Liver (tissue), 3 donors: ENCODE measurements around the gene TSPAN18.

Source experiments
- RAD21 ChIP-seq, 2 donors: IDR thresholded peaks; 2 replicates each; pipeline ENCODE4 v1.6.1; 2016; ENCODE audit warnings: antibody characterized with exemption in 2 of 2, mild to moderate bottlenecking in 2 of 2
- TF ChIP-seq, protein P1 (sequence below): fragments of 150-350 bp; IDR thresholded peaks from 2 replicates; pipeline ENCODE4 v1.5.1; 2017; ENCODE audit warnings: improper control_type of control experiment, low read depth, low read length; ENCODE audit not compliant: missing input control
- TF ChIP-seq, protein P2 (sequence below): IDR thresholded peaks from 2 replicates; pipeline ENCODE4 v1.6.1; 2016; ENCODE audit warnings: antibody characterized with exemption
- TF ChIP-seq, protein P3 (sequence below): IDR thresholded peaks from 2 replicates; pipeline ENCODE4 v1.6.1; 2016; ENCODE audit warnings: antibody characterized with exemption
- donor health status: healthy.
- donor health status: healthy.

DNA sequence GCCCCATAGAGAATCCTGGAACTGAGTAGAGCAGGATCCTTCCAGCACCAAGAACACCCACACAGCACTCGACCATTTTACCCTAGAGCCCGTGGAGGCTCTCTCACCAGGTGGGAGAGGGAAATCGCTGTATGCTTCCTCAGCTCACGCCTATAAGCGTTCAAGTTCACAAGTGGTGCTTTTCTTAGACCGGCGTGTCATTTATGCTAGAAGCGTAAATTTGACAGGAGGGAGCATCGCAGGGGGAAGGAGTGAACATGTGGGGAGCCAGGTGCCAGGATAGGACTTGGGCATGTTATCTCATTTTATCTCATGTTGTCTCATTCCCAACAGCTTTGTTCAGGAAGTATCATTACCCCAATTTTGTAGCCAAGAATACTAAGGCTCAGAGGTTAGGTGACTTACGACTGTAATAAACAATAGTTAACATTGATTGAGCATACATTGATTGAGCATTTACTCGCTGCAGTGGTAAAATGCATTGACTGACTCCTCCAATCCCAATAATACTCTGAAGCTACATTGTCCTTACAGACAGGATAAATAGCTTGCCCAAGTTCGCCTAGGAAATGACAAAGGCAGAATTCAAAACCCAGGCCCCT is 243.0 kb downstream of the TSPAN18 start:
- TF ChIP-seq, protein P1, sequence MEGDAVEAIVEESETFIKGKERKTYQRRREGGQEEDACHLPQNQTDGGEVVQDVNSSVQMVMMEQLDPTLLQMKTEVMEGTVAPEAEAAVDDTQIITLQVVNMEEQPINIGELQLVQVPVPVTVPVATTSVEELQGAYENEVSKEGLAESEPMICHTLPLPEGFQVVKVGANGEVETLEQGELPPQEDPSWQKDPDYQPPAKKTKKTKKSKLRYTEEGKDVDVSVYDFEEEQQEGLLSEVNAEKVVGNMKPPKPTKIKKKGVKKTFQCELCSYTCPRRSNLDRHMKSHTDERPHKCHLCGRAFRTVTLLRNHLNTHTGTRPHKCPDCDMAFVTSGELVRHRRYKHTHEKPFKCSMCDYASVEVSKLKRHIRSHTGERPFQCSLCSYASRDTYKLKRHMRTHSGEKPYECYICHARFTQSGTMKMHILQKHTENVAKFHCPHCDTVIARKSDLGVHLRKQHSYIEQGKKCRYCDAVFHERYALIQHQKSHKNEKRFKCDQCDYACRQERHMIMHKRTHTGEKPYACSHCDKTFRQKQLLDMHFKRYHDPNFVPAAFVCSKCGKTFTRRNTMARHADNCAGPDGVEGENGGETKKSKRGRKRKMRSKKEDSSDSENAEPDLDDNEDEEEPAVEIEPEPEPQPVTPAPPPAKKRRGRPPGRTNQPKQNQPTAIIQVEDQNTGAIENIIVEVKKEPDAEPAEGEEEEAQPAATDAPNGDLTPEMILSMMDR, result no peak
- TF ChIP-seq, protein P2, sequence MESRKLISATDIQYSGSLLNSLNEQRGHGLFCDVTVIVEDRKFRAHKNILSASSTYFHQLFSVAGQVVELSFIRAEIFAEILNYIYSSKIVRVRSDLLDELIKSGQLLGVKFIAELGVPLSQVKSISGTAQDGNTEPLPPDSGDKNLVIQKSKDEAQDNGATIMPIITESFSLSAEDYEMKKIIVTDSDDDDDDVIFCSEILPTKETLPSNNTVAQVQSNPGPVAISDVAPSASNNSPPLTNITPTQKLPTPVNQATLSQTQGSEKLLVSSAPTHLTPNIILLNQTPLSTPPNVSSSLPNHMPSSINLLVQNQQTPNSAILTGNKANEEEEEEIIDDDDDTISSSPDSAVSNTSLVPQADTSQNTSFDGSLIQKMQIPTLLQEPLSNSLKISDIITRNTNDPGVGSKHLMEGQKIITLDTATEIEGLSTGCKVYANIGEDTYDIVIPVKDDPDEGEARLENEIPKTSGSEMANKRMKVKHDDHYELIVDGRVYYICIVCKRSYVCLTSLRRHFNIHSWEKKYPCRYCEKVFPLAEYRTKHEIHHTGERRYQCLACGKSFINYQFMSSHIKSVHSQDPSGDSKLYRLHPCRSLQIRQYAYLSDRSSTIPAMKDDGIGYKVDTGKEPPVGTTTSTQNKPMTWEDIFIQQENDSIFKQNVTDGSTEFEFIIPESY, result no peak
- TF ChIP-seq, protein P3, sequence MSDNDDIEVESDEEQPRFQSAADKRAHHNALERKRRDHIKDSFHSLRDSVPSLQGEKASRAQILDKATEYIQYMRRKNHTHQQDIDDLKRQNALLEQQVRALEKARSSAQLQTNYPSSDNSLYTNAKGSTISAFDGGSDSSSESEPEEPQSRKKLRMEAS, result no peak
- no peak for TF ChIP-seq RAD21 (IDR thresholded peaks at IDR 0.05)
